Cardiac septum (tissue), 1 donor: ENCODE data around the gene PIM3. TPM values are rescaled to one million over a fixed set of nuclear protein-coding genes. Genes with fewer than 3 reads are reported as not detected.
"Not testable (repeated sequence)": the region's sequence is repeated elsewhere in the genome, so short reads cannot be mapped to it uniquely, and the experiment has no call there.

Experiments
- DNase-seq: peaks from one replicate; pipeline ENCODE4 v3.0.0-alpha.2; 2020; ENCODE audit warnings: low spot score
- intact Hi-C: fragments of 100-400 bp; cut with DNase I; formaldehyde crosslinking; loops from one replicate; pipeline ENCODE4 v1.14.0; 2022
- total RNA-seq: library from RNA; stranded (reverse); fragmentation: NEBNext Ultra II Directional; extraction: Animal tissue kit (Norgen Biotek cat#: 25700); gene quantifications from one replicate; pipeline ENCODE4 v1.2.1, GENCODE V29; 2021
- donor health status: DM: no; HTN: no; CAD: no.

PIM3 gene
- total RNA-seq, 1 donor from 2014 or later: 31.3 TPM

DNA sequence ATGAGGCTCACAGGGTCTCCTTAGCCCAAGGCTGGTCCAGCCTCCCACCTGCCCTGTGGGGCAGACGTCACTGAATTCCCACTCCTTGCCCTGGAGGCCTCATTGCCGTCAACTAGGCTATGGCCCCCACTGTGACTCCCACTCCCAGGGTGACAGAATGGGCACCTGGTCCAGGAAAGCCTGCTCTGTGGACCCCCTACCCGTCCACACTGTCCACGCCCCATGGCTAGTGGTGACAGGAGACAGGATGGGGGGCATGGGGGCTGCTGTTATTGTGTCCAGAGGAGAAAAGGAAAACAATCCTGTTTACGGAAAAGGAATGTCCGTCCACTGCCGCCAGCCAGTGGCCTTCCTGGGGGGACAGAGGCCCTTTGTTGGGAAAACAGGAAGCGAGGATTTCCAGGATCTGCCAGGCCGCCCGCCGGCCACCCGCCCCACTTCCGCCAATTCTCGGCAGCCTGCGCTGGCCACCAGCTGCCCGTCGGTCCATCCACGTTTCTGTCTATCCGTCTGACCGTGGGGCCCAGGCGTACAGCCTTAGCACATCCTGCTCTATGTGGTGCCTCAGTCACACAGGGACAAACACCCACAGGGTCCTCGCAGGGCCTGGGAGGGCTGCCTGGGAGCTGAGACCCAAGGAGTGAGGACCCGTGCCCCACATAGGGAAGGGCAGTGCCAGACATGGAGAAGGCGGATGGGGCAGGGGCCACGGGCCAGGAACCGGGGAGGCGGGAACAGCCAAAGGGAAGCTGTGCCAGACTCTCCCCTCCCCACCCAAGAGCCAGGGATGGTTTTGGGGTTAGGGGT lies 22.6 kb upstream of the PIM3 start:
- intact Hi-C loops: loop anchor here (2.0 to 10.0 kb wide), 3 partner anchors 23 to 267 kb away; partner anchors contain the start of genes PIM3 and SELENOO
- DNase-seq: peak; percentile 71

DNA sequence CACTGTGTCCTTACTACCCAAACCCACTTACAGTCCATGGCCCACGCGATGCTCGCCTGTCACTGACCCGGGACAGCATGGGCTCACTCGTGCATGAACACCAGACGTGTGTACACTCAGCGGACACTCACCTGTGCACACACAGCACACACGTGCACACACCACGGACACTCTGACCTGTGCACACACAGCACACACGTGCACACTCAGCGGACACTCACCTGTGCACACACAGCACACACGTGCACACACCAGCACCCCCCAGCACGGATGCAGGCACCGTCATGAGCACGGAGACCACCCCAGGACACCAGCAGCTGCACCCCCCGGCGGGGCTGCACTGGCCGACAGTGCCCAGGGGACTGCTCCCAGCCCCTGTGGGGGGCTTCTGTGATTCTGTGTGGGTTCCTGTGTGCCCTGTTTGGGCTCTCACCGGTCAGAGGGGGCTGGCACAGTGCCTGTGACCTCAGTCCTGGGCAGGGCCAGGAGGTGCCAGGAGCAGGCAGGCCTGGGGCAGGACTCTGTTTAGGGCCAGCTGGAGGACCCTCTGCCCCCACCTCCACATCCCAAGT lies 21.9 kb upstream of the PIM3 start:
- DNase-seq: no peak
- intact Hi-C loops: loop anchor here (10.0 kb wide), 1 partner anchor 266 kb away; the partner anchor contains the start of gene SELENOO

DNA sequence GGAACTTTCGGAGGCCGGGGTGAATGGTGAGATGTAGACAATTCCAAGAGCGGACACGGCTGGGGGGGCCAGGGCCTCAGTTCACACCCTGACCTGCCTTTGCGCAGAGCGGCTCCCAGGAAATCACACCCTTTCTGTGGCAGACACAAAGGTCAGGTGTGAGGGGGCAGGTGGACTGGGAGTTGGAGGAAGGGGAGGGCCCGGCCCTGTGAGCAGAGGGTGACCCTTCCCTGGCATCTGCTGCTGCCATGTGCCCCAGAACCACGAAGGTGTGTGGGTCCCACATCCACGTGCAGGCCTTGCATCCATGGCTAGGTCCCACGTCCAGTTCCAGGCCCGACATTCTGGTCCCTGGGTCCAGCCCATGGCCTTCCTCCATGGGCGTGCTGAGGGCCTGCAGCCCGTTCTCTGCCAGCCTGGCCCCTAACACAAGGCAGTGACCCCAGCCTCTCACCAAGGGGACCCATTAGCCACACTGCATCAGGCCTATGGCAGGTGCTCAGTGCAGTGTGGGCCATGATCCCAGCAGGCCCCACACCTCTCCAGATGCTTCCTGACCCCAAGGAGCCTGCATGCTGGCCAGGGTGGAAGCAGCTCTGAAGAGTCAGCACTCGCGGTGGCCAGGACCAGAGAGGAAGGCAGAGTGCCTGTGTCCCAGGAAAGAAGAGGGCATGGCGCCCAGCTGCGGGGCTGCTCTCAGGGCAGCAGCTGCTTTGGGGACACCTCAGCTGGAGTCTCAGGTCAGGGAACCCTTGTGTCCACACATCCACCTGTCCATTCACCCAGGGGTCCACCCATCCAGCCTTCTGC lies 18.9 kb upstream of the PIM3 start:
- intact Hi-C loops: no loop called here
- DNase-seq: no peak

GRCh38 chr22:49942565-49943404 lies 17.8 kb upstream of the PIM3 start:
- no peak for DNase-seq
- intact Hi-C loops: no loop called here

GRCh38 chr22:49943405-49943765 lies 17.2 kb upstream of the PIM3 start:
- intact Hi-C loops: no loop called here

DNA sequence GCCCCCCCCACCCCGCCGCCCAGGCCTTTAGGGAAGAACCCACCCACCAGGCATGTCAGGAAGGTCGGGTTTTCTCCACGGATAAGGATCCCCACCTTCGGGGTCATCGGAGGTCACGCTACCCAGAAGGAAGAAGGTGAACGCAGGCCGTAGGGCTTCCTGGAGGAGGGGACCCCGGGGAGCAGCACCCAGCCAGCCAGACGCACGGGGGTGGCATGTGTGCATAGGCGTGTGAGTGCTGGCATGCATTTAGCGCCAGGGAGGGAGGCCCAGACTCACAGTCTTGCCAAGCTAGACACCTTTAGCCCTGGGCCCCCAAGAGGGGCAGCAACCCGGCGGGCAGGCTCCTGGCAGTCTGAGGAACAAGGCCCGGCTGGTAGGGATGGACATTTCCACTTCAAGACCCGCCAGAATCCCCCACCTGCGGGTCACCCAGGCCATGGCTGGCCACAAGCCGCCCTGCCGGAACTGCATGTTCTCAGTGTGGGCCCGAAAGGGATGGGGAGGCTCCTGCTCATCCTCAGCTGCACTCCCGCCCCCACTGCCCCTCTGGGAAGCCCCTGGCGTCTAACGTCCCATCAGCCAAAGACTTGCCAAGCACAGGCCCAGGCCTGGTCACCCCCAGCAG lies 16.7 kb upstream of the PIM3 start:
- DNase-seq: no peak
- intact Hi-C loops: no loop called here

More at GRCh38 chr22:49943405-49943765, 17.2 kb upstream of the PIM3 start:
- no peak for DNase-seq

- intact Hi-C loops: no loop called here
- no peak for DNase-seq
Observed at GRCh38 chr22:49944399-49944891, 16.1 kb upstream of the PIM3 start.

GRCh38 chr22:49945042-49945794 lies 15.4 kb upstream of the PIM3 start:
- intact Hi-C loops, DNase-seq: not testable (repeated sequence)

GRCh38 chr22:49946612-49947295 lies 13.8 kb upstream of the PIM3 start:
- no peak for DNase-seq
- intact Hi-C loops: no loop called here

DNA sequence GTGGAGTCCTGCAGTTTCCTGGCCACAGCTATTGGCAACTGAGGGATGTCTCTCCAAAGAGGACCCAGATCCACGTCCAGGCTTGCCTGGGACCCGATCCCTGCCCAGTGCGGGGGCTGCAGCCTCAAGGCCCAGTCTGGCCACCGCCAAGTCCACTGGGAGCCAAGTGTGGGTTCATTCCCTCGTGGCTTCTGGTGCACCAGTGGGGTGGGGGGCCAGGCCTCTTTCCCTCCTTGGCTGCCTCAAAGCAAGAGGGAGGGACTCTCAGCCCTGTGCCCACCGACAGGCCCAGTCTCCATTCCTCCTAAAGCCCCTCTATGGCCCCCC lies 13.3 kb upstream of the PIM3 start:
- no peak for DNase-seq
- intact Hi-C loops: no loop called here

- DNase-seq: no peak
- intact Hi-C loops: no loop called here
Observed at GRCh38 chr22:49948116-49948957, 12.2 kb upstream of the PIM3 start.

- no peak for DNase-seq
- intact Hi-C loops: no loop called here
Observed at GRCh38 chr22:49948958-49949913, 11.3 kb upstream of the PIM3 start.

DNA sequence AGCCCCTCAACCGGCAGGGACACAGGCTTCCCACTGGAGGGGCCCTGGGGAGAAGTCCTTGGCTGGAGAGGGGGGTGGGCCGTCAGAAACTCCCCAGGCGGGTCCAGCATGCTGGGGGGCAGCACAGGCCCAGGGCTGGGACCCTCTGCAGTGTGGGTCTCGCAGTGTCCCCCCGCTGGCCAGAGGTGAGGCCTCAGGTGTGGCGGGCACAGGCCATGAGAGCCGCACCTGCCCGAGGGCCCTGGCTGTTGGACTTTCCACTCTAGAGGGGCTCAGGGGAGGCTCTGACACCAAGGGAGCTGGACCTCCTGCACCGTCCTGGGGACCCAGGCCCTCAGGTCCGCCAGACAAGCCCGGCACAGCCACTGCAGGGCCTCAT lies 10.7 kb upstream of the PIM3 start:
- DNase-seq: no peak
- intact Hi-C loops: no loop called here

DNA sequence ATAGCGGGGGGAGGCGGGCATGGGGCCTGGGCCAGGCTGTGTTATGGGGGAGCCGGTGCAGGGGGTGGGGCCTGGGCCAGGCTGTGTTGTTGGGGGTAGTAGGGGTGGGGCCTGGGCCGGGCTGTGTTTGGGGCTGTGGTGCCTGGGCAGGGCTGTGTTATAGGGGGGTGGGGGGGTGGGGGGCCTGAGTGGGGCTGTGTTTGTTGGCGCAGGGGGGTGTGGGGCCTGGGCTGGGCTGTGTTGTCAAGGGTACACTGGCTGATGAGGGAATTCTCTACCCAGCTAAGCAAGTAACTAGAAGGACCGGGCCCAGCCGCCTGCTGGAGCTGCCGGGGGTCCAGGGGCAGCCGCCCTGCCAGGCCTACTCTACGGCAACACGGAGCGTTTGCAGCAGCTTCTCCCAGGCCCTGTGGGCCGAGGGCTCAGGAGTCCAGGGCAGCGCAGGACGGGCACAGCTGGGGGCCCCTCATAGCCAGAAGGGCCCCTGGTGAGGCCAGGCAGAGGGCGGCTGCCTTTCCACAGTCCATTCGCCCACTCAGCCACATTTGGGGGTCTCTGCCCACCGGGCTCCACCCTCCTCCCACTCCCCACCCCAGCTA lies 10.1 kb upstream of the PIM3 start:
- intact Hi-C loops: no loop called here
- DNase-seq: no peak

DNA sequence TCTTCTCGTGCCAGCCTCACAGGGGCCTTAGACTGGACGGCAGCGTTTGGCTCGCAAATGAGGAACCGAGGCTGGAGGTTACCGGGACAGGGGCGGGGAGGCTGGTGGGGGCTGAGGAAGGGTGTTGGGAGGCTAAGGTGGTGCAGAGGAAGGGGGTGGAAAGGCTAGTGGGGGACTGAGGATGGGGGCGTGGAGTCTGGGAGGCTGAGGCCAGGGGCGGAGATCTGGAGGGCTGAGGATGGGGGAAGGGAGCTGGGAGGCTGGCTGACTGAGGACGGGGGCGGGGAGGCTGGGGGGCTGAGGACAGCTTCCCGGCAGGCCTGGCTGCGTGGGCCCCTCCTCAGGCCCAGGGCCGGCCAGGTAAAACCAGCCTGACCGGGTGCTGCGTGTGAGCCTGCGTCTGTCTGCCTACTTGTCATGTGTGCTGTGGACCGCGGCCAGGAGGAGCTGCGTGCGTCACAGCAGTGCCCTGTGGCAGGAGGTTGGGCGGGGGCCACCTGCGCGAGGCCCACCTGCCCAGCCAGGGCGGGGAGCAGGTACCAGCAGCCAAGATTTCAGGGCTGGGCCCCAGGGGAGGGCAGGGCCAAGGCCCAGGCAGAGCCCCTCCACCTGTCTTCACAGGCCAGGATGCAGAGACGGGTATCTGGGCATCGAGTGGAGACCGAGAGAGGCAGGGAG lies 9.4 kb upstream of the PIM3 start:
- intact Hi-C loops: no loop called here
- no peak for DNase-seq
